GM23338 (cell line): ENCODE data around the gene TMEM45A. TPM values are rescaled to one million over a fixed set of nuclear protein-coding genes. Genes with fewer than 3 reads are reported as not detected.

Experiments used
- ATAC-seq: fragments of 200-7000 bp; cut with Tn5 transposase; 3 replicates; pipeline ENCODE4 v1.9.1; 2020
- DNase-seq: peaks from one replicate; pipeline ENCODE4 v3.0.0-alpha.2; 2015; ENCODE audit warnings: low spot score
- H2AFZ ChIP-seq: fragments of 200-600 bp; sonication (generic); 2 replicates; pipeline ENCODE4 v1.8.0; 2016; ENCODE audit warnings: antibody characterized with exemption, mild to moderate bottlenecking, moderate library complexity
- H3F3A ChIP-seq: fragments of 200-600 bp; sonication (generic); replicated peaks from 2 replicates; pipeline ENCODE4 v1.8.0; 2017; ENCODE audit warnings: antibody characterized with exemption, mixed run types, low read depth
- H3K27ac ChIP-seq: fragments of 200-600 bp; sonication (generic); 2 replicates; pipeline ENCODE4 v1.6.1; 2016; ENCODE audit warnings: low read depth
- H3K27me3 ChIP-seq: fragments of 200-600 bp; sonication (generic); 2 replicates; pipeline ENCODE4 v1.8.0; 2016; ENCODE audit warnings: mild to moderate bottlenecking, mixed run types, moderate library complexity; ENCODE audit not compliant: insufficient read depth
- H3K36me3 ChIP-seq: fragments of 200-600 bp; sonication (generic); 2 replicates; pipeline ENCODE4 v1.8.0; 2016; ENCODE audit warnings: mild to moderate bottlenecking; ENCODE audit not compliant: insufficient read depth
- H3K4me1 ChIP-seq: fragments of 200-600 bp; sonication (generic); 2 replicates; pipeline ENCODE4 v1.8.0; 2016; ENCODE audit warnings: mild to moderate bottlenecking, moderate library complexity; ENCODE audit not compliant: insufficient read depth
- H3K4me2 ChIP-seq: fragments of 200-600 bp; sonication (generic); 2 replicates; pipeline ENCODE4 v1.7.1; 2017; ENCODE audit warnings: mixed run types
- H3K4me3 ChIP-seq: fragments of 200-600 bp; sonication (generic); 2 replicates; pipeline ENCODE4 v1.6.1; 2016; ENCODE audit warnings: mixed run types
- H3K79me2 ChIP-seq: fragments of 200-600 bp; sonication (generic); replicated peaks from 2 replicates; pipeline ENCODE4 v1.8.0; 2017; ENCODE audit warnings: mild to moderate bottlenecking; ENCODE audit not compliant: insufficient read depth
- H3K9me2 ChIP-seq: fragments of 200-600 bp; sonication (generic); 2 replicates; pipeline ENCODE4 v1.8.0; 2017; ENCODE audit not compliant: insufficient read depth
- H4K20me1 ChIP-seq: fragments of 200-600 bp; sonication (generic); replicated peaks from 2 replicates; pipeline ENCODE4 v1.8.0; 2017; ENCODE audit warnings: mild to moderate bottlenecking; ENCODE audit not compliant: insufficient read depth
- H3K27ac Mint-ChIP-seq: 2 replicates; pipeline ENCODE4 v1.8.0; 2020; ENCODE audit warnings: inconsistent platforms, mild to moderate bottlenecking, moderate library complexity, mixed read lengths
- H3K27me3 Mint-ChIP-seq: 3 replicates; pipeline ENCODE4 v1.8.0; 2022; ENCODE audit warnings: low read depth, mild to moderate bottlenecking, moderate library complexity, mixed read lengths, inconsistent platforms; ENCODE audit not compliant: insufficient read depth, poor library complexity
- H3K36me3 Mint-ChIP-seq: 3 replicates; pipeline ENCODE4 v1.8.0; 2021; ENCODE audit warnings: low read depth, mild to moderate bottlenecking, inconsistent platforms, moderate library complexity, mixed read lengths
- H3K4me1 Mint-ChIP-seq: 3 replicates; pipeline ENCODE4 v1.8.0; 2020; ENCODE audit warnings: mild to moderate bottlenecking, inconsistent platforms, mixed read lengths
- H3K4me3 Mint-ChIP-seq: 3 replicates; pipeline ENCODE4 v1.8.0; 2021; ENCODE audit warnings: moderate library complexity, mild to moderate bottlenecking, inconsistent platforms, mixed read lengths
- H3K9me3 Mint-ChIP-seq: 3 replicates; pipeline ENCODE4 v1.8.0; 2020; ENCODE audit warnings: moderate library complexity, mild to moderate bottlenecking, inconsistent platforms, mixed read lengths
- CREB1 ChIP-seq: fragments of 250-450 bp; sonication (Bioruptor Pico); IDR thresholded peaks from 2 replicates; pipeline ENCODE4 v1.5.0; 2020; ENCODE audit warnings: low read depth, mild to moderate bottlenecking, moderate library complexity
- EZH2 ChIP-seq: fragments of 200-600 bp; sonication (generic); IDR thresholded peaks from one replicate; pipeline ENCODE4 v1.8.0; 2017; ENCODE audit warnings: antibody characterized with exemption, mild to moderate bottlenecking, low read depth; ENCODE audit not compliant: unreplicated experiment
- EZH2phosphoT487 ChIP-seq: fragments of 200-600 bp; sonication (generic); IDR thresholded peaks from one replicate; pipeline ENCODE4 v1.8.1; 2018; ENCODE audit warnings: antibody characterized with exemption; ENCODE audit not compliant: unreplicated experiment
- POLR2AphosphoS5 ChIP-seq: IDR thresholded peaks from 2 replicates; pipeline ENCODE4 v1.6.1; 2016; ENCODE audit warnings: antibody characterized with exemption, low read depth
- ZNF114 ChIP-seq: fragments of 250-450 bp; sonication (Bioruptor Pico); IDR thresholded peaks from 2 replicates; pipeline ENCODE4 v1.5.0; 2020; ENCODE audit warnings: mild to moderate bottlenecking, moderate library complexity
- ZNF331 ChIP-seq: fragments of 250-450 bp; sonication (Bioruptor Pico); IDR thresholded peaks from 2 replicates; pipeline ENCODE4 v1.5.0; 2020; ENCODE audit warnings: low read depth, mild to moderate bottlenecking, moderate library complexity
- polyA plus RNA-seq: library from polyadenylated mRNA; unstranded; fragments of >200 nt; fragmentation: Nextera tagmentation; extraction: Ambion mirVana; gene quantifications from 2 replicates; pipeline ENCODE4 v1.2.1, GENCODE V29; 2016
- total RNA-seq: library from RNA; depleted of rRNA; stranded (reverse); fragments of >200 nt; shearing (Covaris generic); gene quantifications from 2 replicates; pipeline ENCODE4 v1.2.3, GENCODE V29; 2014
- TF ChIP-seq, protein P1 (sequence below), 2 experiments: fragments of 200-600 bp in 1 of 2; sonication (generic) in 1 of 2; conservative IDR thresholded peaks; 2 replicates each; pipeline versions ENCODE4 v1.5.1 to v1.6.1; 2016 to 2017; ENCODE audit warnings: antibody characterized with exemption in 2 of 2, low read depth in 2 of 2, mild to moderate bottlenecking in 2 of 2, moderate library complexity in 1 of 2
- TF ChIP-seq, protein P2 (sequence below): IDR thresholded peaks from 2 replicates; pipeline ENCODE4 v1.6.1; 2016; ENCODE audit warnings: antibody characterized with exemption

The TMEM45A gene
- total and polyA plus RNA-seq, 2 experiments from 2014 or later: 6.5 to 12.7 TPM

DNA sequence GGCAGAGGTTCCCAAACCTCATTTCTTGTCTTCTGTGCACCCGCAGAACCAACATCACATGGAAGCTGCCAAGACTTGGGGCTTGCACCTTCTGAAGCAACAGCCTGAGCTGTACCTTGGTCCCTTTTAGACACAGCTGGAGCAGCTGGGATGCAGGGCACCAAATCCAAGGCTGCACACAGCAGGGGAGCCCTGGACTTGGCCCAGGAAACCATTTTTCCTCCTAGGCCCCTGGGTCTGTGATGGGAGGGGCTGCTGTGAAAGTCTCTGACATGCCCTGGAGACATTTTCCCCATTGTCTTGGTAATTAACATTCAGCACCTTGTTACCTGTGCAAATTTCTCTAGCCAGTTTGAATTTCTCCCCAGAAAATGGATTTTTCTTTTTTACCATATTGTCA lies 33.6 kb upstream of the TMEM45A start:
- TF ChIP-seq CREB1 (no peak), POLR2AphosphoS5 (no peak), ZNF331 (no peak), EZH2phosphoT487 (no peak)
- Mint-ChIP-seq H3K27ac (no peak overlapping the region), H3K36me3 (peaks cover 21% of the 10 kb centered on the region), H3K27me3 (no peaks in the 10 kb centered on the region), H3K9me3 (peaks cover 12% of the 10 kb centered on the region; the same call in 1 of the 3 replicates), H3K4me3 (no peak overlapping the region), H3K4me1 (peaks cover 2% of the 10 kb centered on the region; the same call in 1 of the 3 replicates)
- Histone ChIP-seq H3K27ac (no peak overlapping the region), H3K36me3 (no peaks in the 10 kb centered on the region), H2AFZ (no peak overlapping the region), H3K79me2 (no peaks in the 10 kb centered on the region), H3K27me3 (no peaks in the 10 kb centered on the region), H3K4me2 (no peak overlapping the region), H3K9me2 (no peaks in the 10 kb centered on the region), H4K20me1 (no peaks in the 10 kb centered on the region), H3K4me3 (no peak overlapping the region), H3K4me1 (no peaks in the 10 kb centered on the region; the same call in 1 of the 2 replicates), H3F3A (no peaks in the 10 kb centered on the region)
- DNase-seq (no peak), ATAC-seq (no peak)

DNA sequence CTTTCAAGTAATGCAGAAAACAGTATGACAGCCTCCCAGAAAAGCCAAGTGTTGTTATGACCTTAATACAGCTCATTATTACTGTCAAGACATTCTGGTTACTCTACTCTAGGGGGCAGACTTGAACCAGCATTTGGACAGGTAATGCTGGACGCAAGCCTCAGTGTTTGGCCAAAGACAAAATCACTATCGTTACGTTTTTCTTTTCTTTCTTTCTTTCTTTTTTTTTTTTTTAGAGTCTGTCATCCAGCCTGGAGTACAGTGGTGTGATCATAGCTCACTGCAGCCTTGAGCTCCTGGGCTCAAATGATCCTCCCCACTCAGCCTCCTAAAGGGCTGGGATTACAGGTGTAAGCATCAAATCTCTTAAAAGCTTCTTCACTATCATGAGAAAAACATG lies 29.4 kb upstream of the TMEM45A start:
- TF ChIP-seq, protein P1, sequence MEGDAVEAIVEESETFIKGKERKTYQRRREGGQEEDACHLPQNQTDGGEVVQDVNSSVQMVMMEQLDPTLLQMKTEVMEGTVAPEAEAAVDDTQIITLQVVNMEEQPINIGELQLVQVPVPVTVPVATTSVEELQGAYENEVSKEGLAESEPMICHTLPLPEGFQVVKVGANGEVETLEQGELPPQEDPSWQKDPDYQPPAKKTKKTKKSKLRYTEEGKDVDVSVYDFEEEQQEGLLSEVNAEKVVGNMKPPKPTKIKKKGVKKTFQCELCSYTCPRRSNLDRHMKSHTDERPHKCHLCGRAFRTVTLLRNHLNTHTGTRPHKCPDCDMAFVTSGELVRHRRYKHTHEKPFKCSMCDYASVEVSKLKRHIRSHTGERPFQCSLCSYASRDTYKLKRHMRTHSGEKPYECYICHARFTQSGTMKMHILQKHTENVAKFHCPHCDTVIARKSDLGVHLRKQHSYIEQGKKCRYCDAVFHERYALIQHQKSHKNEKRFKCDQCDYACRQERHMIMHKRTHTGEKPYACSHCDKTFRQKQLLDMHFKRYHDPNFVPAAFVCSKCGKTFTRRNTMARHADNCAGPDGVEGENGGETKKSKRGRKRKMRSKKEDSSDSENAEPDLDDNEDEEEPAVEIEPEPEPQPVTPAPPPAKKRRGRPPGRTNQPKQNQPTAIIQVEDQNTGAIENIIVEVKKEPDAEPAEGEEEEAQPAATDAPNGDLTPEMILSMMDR (conservative IDR thresholded peaks at IDR 0.05; ENCODE audit: low read depth in 2 of 2): peak; percentile 91 to 96
- no peak for TF ChIP-seq CREB1
- H3K27me3 Mint-ChIP-seq: no peaks in the 10 kb centered on the region
- no peaks in the 10 kb centered on the region for H3K27me3 ChIP-seq
- no peaks in the 10 kb centered on the region for H3F3A ChIP-seq
- H3K4me2 ChIP-seq: no peak overlapping the region
- H3K36me3 Mint-ChIP-seq: peaks cover 16% of the 10 kb centered on the region; the same call in 2 of the 3 replicates
- no peak overlapping the region for H3K4me3 ChIP-seq
- H3K36me3 ChIP-seq: peaks cover 10% of the 10 kb centered on the region; the same call in 1 of the 2 replicates
- peak; percentile 83 for DNase-seq
- peak; percentile 96 for ATAC-seq
- H4K20me1 ChIP-seq: no peaks in the 10 kb centered on the region
- H3K4me1 Mint-ChIP-seq: no peaks in the 10 kb centered on the region
- no peak overlapping the region for H3K27ac ChIP-seq
- H3K4me3 Mint-ChIP-seq: no peak overlapping the region
- H3K27ac Mint-ChIP-seq: no peak overlapping the region
- H3K9me2 ChIP-seq: no peaks in the 10 kb centered on the region
- H3K9me3 Mint-ChIP-seq: peaks cover 22% of the 10 kb centered on the region
- H2AFZ ChIP-seq: peak overlapping the region; percentile 67
- no peaks in the 10 kb centered on the region for H3K79me2 ChIP-seq
- no peaks in the 10 kb centered on the region for H3K4me1 ChIP-seq

DNA sequence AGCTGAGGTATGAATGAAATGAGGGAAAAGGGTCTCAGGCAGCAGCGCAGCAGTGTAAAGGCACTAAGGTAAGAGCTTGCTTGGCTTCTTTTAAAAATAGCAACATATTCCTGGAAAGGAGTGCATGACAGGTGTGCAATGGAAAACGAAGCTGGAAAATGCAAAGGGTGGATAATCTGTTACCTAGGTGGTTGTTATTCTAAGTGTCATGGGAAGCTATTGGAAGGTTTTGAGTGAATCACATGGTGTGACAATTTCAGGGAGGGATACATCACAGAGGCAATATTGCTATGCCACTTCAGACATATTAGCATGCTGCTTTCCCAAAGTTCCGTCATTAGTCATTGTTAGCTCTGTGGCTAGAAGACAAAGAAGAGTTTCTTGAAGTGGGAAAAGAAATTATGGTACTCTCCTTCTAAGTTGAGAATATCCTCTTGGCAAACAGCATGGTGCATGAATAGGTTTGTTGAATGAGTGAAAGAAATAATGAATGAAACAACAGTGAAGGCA lies 28.7 kb upstream of the TMEM45A start:
- Mint-ChIP-seq H3K9me3 (peaks cover 27% of the 10 kb centered on the region), H3K4me3 (no peak overlapping the region), H3K36me3 (peaks cover 20% of the 10 kb centered on the region), H3K4me1 (no peaks in the 10 kb centered on the region), H3K27me3 (no peaks in the 10 kb centered on the region), H3K27ac (no peak overlapping the region)
- ATAC-seq: no peak
- Histone ChIP-seq H3K27me3 (no peaks in the 10 kb centered on the region), H2AFZ (peak overlapping the region; percentile 67), H4K20me1 (no peaks in the 10 kb centered on the region), H3K79me2 (no peaks in the 10 kb centered on the region), H3K4me1 (no peaks in the 10 kb centered on the region), H3K4me3 (no peak overlapping the region), H3F3A (no peaks in the 10 kb centered on the region), H3K4me2 (no peak overlapping the region), H3K9me2 (no peaks in the 10 kb centered on the region), H3K36me3 (peaks cover 10% of the 10 kb centered on the region; the same call in 1 of the 2 replicates), H3K27ac (no peak overlapping the region)
- DNase-seq: no peak
- TF ChIP-seq POLR2AphosphoS5: no peak
- no peak for TF ChIP-seq ZNF114
- no peak for TF ChIP-seq EZH2
- TF ChIP-seq, protein P2, sequence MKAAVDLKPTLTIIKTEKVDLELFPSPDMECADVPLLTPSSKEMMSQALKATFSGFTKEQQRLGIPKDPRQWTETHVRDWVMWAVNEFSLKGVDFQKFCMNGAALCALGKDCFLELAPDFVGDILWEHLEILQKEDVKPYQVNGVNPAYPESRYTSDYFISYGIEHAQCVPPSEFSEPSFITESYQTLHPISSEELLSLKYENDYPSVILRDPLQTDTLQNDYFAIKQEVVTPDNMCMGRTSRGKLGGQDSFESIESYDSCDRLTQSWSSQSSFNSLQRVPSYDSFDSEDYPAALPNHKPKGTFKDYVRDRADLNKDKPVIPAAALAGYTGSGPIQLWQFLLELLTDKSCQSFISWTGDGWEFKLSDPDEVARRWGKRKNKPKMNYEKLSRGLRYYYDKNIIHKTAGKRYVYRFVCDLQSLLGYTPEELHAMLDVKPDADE: no peak
- TF ChIP-seq ZNF331: no peak
